NCI-H446 (cell line): Measurements from ENCODE around the gene TENM3.

Source experiments
- DNase-seq, 2 experiments: peaks; one replicate each; lab custom pipeline; 2025; lab: John Stamatoyannopoulos, UW

The TENM3 gene

GRCh38 chr4:182684796-182685195 is 441.6 kb downstream of the TENM3 start:
- no peak for DNase-seq

GRCh38 chr4:182688081-182688480 is 444.9 kb downstream of the TENM3 start:
- no peak for DNase-seq

GRCh38 chr4:182694551-182694950 is 451.3 kb downstream of the TENM3 start:
- no peak for DNase-seq

- DNase-seq, result no peak
Measured at GRCh38 chr4:182695009-182695408, 451.8 kb downstream of the TENM3 start.

GRCh38 chr4:182695842-182696241 is 452.6 kb downstream of the TENM3 start:
- no peak for DNase-seq

GRCh38 chr4:182697094-182697493 is 453.9 kb downstream of the TENM3 start:
- no peak for DNase-seq

GRCh38 chr4:182698212-182698611 is 455.0 kb downstream of the TENM3 start:
- DNase-seq, result no peak

- no peak for DNase-seq
Measured at GRCh38 chr4:182699201-182699600, 456.0 kb downstream of the TENM3 start.

- no peak for DNase-seq
Measured at GRCh38 chr4:182699795-182700194, 456.6 kb downstream of the TENM3 start.

- DNase-seq, result no peak
Measured at GRCh38 chr4:182700362-182701160, 457.4 kb downstream of the TENM3 start.

- DNase-seq, result no peak
Measured at GRCh38 chr4:182704077-182704476, 460.9 kb downstream of the TENM3 start.

- no peak for DNase-seq
Measured at GRCh38 chr4:182704948-182705347, 461.7 kb downstream of the TENM3 start.

GRCh38 chr4:182705389-182705788 is 462.2 kb downstream of the TENM3 start:
- no peak for DNase-seq

GRCh38 chr4:182711211-182711610 is 468.0 kb downstream of the TENM3 start:
- DNase-seq, result no peak

- no peak for DNase-seq
Measured at GRCh38 chr4:182715548-182715947, 472.3 kb downstream of the TENM3 start.

- DNase-seq, result no peak
Measured at GRCh38 chr4:182716192-182716591, 473.0 kb downstream of the TENM3 start.

GRCh38 chr4:182717788-182718583 is 474.8 kb downstream of the TENM3 start:
- no peak for DNase-seq

GRCh38 chr4:182724414-182724813 is 481.2 kb downstream of the TENM3 start:
- no peak for DNase-seq

- DNase-seq, result no peak
Measured at GRCh38 chr4:182729516-182729915, 486.3 kb downstream of the TENM3 start.

- DNase-seq, result no peak
Measured at GRCh38 chr4:182730791-182731190, 487.6 kb downstream of the TENM3 start.

- no peak for DNase-seq
Measured at GRCh38 chr4:182736207-182736606, 493.0 kb downstream of the TENM3 start.

- DNase-seq, result no peak
Measured at GRCh38 chr4:182738283-182739047, 495.3 kb downstream of the TENM3 start.

- DNase-seq, result no peak
Measured at GRCh38 chr4:182740256-182740655, 497.1 kb downstream of the TENM3 start.
